GM23248 (cell line): ENCODE data around the gene COL12A1. TPM values are rescaled to one million over a fixed set of nuclear protein-coding genes. Genes with fewer than 3 reads are reported as not detected.

Experiments
- DNase-seq: peaks from one replicate; pipeline ENCODE4 v3.0.0-alpha.2; 2015
- H2AFZ ChIP-seq: fragments of 200-600 bp; sonication (generic); 2 replicates; pipeline ENCODE4 v1.6.1; 2016; ENCODE audit warnings: antibody characterized with exemption
- H3F3A ChIP-seq: fragments of 200-600 bp; sonication (generic); 2 replicates; pipeline ENCODE4 v1.6.1; 2016; ENCODE audit warnings: mild to moderate bottlenecking, antibody characterized with exemption, mixed run types; ENCODE audit not compliant: insufficient read depth
- H3K27ac ChIP-seq: fragments of 200-600 bp; sonication (generic); 2 replicates; pipeline ENCODE4 v1.5.1; 2016; ENCODE audit warnings: mild to moderate bottlenecking
- H3K27me3 ChIP-seq: fragments of 200-600 bp; sonication (generic); replicated peaks from 2 replicates; pipeline ENCODE4 v1.6.1; 2016; ENCODE audit warnings: mild to moderate bottlenecking; ENCODE audit not compliant: insufficient read depth
- H3K36me3 ChIP-seq: fragments of 200-600 bp; sonication (generic); 2 replicates; pipeline ENCODE4 v1.6.1; 2016; ENCODE audit warnings: low read depth, mild to moderate bottlenecking
- H3K4me1 ChIP-seq: fragments of 200-600 bp; sonication (generic); 2 replicates; pipeline ENCODE4 v1.6.1; 2016; ENCODE audit warnings: mild to moderate bottlenecking; ENCODE audit not compliant: insufficient read depth
- H3K4me2 ChIP-seq: fragments of 200-600 bp; sonication (generic); one replicate; pipeline ENCODE4 v1.6.1; 2016; ENCODE audit warnings: mild to moderate bottlenecking; ENCODE audit not compliant: unreplicated experiment
- H3K4me3 ChIP-seq: fragments of 200-600 bp; sonication (generic); 2 replicates; pipeline ENCODE4 v1.5.1; 2016; ENCODE audit warnings: mild to moderate bottlenecking
- H3K79me2 ChIP-seq: fragments of 200-600 bp; sonication (generic); 2 replicates; pipeline ENCODE4 v1.6.1; 2016; ENCODE audit warnings: mild to moderate bottlenecking; ENCODE audit not compliant: insufficient read depth
- H3K9ac ChIP-seq: fragments of 200-600 bp; sonication (generic); 2 replicates; pipeline ENCODE4 v1.6.1; 2016; ENCODE audit warnings: mild to moderate bottlenecking
- H3K9me2 ChIP-seq: fragments of 200-600 bp; sonication (generic); 2 replicates; pipeline ENCODE4 v1.6.1; 2016; ENCODE audit warnings: mixed run types, mild to moderate bottlenecking, moderate library complexity; ENCODE audit not compliant: insufficient read depth
- H3K9me3 ChIP-seq: fragments of 200-600 bp; sonication (generic); one replicate; pipeline ENCODE4 v1.6.1; 2017; ENCODE audit warnings: low read depth
- H4K20me1 ChIP-seq: fragments of 200-600 bp; sonication (generic); 2 replicates; pipeline ENCODE4 v1.6.0; 2016; ENCODE audit not compliant: insufficient read depth
- EZH2 ChIP-seq: fragments of 200-600 bp; sonication (generic); IDR thresholded peaks from 2 replicates; pipeline ENCODE4 v1.6.1; 2018; ENCODE audit warnings: antibody characterized with exemption, mild to moderate bottlenecking; ENCODE audit not compliant: insufficient read depth, poor library complexity, severe bottlenecking
- EZH2phosphoT487 ChIP-seq: fragments of 200-600 bp; sonication (generic); IDR thresholded peaks from 2 replicates; pipeline ENCODE4 v1.6.1; 2018; ENCODE audit warnings: antibody characterized with exemption, moderate library complexity, mild to moderate bottlenecking, low read depth; ENCODE audit not compliant: insufficient read depth
- WGBS, 2 experiments: methylation state at CpG; one replicate each; pipeline ENCODE4 v1.1.6; 2015 to 2017; ENCODE audit warnings: low lambda C conversion rate in 2 of 2, low coverage in 1 of 2; ENCODE audit errors: missing lambda C conversion rate in 2 of 2; 5-methylcytosine and 5-hydroxymethylcytosine counted together
- in situ Hi-C: fragments of 300-500 bp; cut with MboI; formaldehyde crosslinking; loops from 2 replicates; pipeline ENCODE4 v1.15.0; 2020
- polyA plus RNA-seq: library from polyadenylated mRNA; unstranded; fragments of >200 nt; fragmentation: Nextera tagmentation; extraction: Ambion mirVana; gene quantifications from 2 replicates; pipeline ENCODE4 v1.2.1, GENCODE V29; 2016
- total RNA-seq: library from RNA; depleted of rRNA; stranded (reverse); fragments of >200 nt; shearing (Covaris generic); gene quantifications from 2 replicates; pipeline ENCODE4 v1.2.3, GENCODE V29; 2014

The COL12A1 gene
- total and polyA plus RNA-seq, 2 experiments from 2014 or later: 253 to 1,033 TPM

DNA sequence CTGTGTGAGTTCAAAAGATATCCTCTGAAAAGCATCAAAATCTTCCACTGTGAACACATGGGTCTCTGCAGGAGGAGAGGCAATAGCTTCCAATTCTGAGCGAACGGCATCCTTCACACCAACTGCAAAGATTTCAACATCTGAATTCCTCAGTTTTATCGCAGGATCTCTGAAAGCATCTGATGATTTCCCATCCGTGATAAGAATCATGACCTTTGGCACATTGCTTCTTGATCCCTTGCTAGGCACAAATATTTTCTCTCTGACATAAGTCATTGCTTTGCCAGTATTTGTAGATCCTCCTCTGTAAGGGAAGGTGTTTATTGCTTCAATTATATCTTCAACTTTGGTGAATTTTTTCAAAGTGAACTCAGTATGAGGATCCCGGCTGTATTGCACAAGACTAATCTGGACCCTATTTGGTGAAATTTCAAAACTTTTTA lies 22.7 kb downstream of the COL12A1 start:
- peak overlapping the region; percentile 58 for H3K4me2 ChIP-seq
- peaks cover 86% of the 10 kb centered on the region for H3K36me3 ChIP-seq
- peak overlapping the region; percentile 40 for H3K27ac ChIP-seq
- peaks cover 48% of the 10 kb centered on the region for H3K4me1 ChIP-seq
- no peak overlapping the region for H3K9ac ChIP-seq
- H3F3A ChIP-seq: peaks cover 90% of the 10 kb centered on the region
- TF ChIP-seq EZH2 (no peak), EZH2phosphoT487 (no peak)
- peaks cover 73% of the 10 kb centered on the region for H3K79me2 ChIP-seq
- H2AFZ ChIP-seq: no peak overlapping the region
- in situ Hi-C loops: no loop called here
- H3K27me3 ChIP-seq: no peaks in the 10 kb centered on the region
- H3K4me3 ChIP-seq: peak overlapping the region; percentile 27; the same call in 1 of the 2 replicates
- no peaks in the 10 kb centered on the region for H4K20me1 ChIP-seq
- no peaks in the 10 kb centered on the region for H3K9me3 ChIP-seq
- no peaks in the 10 kb centered on the region; the same call in 1 of the 2 replicates for H3K9me2 ChIP-seq
- 1 to 3% methylated on average over 5 of the region's 5 CpGs for WGBS, 2 experiments
- peak; percentile 79 for DNase-seq

DNA sequence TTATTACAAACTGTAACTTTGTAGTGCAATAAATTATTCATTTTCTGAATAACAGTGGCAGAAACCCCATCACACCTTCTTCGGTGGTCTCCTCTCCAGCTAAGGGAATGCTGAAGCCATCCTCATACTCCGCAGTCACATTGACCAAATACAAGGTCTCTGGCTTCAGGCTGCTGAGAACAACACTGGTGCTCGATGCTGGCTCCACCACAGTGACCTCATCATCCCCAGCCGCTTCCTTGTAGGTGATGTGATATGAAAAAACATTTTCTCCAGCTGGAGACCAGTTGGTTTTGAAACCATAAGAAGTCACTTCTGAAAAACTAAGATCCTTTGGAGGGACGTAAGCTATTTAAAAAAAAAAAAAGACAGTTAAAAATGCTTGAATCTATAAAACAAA lies 25.0 kb downstream of the COL12A1 start:
- Histone ChIP-seq H3K36me3 (peaks cover 84% of the 10 kb centered on the region), H3K79me2 (peaks cover 60% of the 10 kb centered on the region), H3K9me3 (no peaks in the 10 kb centered on the region), H3K27me3 (no peaks in the 10 kb centered on the region), H3K4me3 (no peak overlapping the region), H3K9ac (no peak overlapping the region), H3K4me2 (no peak overlapping the region), H3K9me2 (no peaks in the 10 kb centered on the region; the same call in 1 of the 2 replicates), H3K27ac (no peak overlapping the region), H2AFZ (no peak overlapping the region), H3K4me1 (peaks cover 48% of the 10 kb centered on the region), H4K20me1 (no peaks in the 10 kb centered on the region), H3F3A (peaks cover 82% of the 10 kb centered on the region)
- TF ChIP-seq EZH2: no peak
- no peak for TF ChIP-seq EZH2phosphoT487
- in situ Hi-C loops: no loop called here
- 86 to 91% methylated on average over 5 of the region's 5 CpGs for WGBS, 2 experiments
- no peak for DNase-seq

DNA sequence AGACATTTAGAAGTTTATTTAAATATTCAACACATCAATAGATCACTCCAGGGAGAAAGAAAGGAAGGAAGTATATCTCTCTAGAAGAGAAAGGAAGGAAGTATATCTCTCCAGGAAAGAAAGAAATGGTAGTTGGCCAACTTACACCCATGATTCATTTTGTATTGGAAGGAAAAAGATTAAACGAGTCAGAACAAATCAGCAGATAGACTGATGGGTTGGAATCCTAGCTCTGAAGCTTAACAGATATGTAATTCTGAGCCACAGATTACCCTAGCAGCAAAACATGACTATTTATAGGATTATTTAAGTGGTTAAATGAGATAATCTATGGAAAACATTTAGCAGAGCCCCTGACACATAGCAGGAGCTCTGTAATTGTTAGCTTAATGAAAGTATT lies 27.1 kb downstream of the COL12A1 start:
- H3K9me2 ChIP-seq: no peaks in the 10 kb centered on the region; the same call in 1 of the 2 replicates
- no peaks in the 10 kb centered on the region for H3K9me3 ChIP-seq
- 23 to 67% methylated on average over 1 of the region's 1 CpG for WGBS, 2 experiments
- peaks cover 41% of the 10 kb centered on the region for H3K4me1 ChIP-seq
- no peak for TF ChIP-seq EZH2phosphoT487
- H3K36me3 ChIP-seq: peaks cover 84% of the 10 kb centered on the region
- peaks cover 51% of the 10 kb centered on the region for H3K79me2 ChIP-seq
- no peak overlapping the region for H3K27ac ChIP-seq
- no peak overlapping the region for H3K4me3 ChIP-seq
- in situ Hi-C loops: no loop called here
- H3F3A ChIP-seq: peaks cover 77% of the 10 kb centered on the region
- no peak overlapping the region for H3K4me2 ChIP-seq
- no peaks in the 10 kb centered on the region for H3K27me3 ChIP-seq
- H3K9ac ChIP-seq: no peak overlapping the region
- H4K20me1 ChIP-seq: no peaks in the 10 kb centered on the region
- H2AFZ ChIP-seq: no peak overlapping the region
- peak; percentile 31 for DNase-seq

DNA sequence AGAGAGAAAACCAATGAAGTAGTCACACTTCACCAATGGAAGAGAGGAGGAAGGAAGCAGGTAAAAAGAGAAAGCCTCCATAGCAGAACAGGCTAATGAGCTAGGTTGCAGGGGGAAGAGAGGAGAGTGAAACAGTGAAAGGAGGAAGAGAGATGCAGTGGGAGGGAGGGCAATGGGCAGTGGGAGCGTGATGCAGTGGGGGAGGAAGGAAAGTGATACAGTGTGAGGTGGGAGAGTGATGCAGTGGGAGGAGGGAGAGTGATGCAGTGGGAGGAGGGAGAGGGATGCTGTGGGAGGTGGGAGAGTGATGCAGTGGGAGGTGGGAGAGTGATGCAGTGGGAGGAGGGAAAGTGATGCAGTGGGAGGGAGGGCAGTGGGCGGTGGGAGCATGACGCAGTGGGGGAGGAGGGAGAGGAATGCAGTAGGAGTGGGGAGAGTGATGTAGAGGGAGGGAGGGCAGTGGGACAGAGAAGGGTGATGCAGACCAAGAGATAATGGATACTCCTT lies 29.7 kb downstream of the COL12A1 start:
- 92 to 100% methylated on average over 1 to 3 of the region's 3 CpGs for WGBS, 2 experiments
- Histone ChIP-seq H3K4me2 (no peak overlapping the region), H3K9me2 (no peaks in the 10 kb centered on the region; the same call in 1 of the 2 replicates), H3K36me3 (peaks cover 94% of the 10 kb centered on the region), H4K20me1 (no peaks in the 10 kb centered on the region; the same call in 1 of the 2 replicates), H3K79me2 (peaks cover 57% of the 10 kb centered on the region), H3K27ac (no peak overlapping the region), H3K9me3 (no peaks in the 10 kb centered on the region), H3F3A (peaks cover 72% of the 10 kb centered on the region), H3K27me3 (no peaks in the 10 kb centered on the region), H2AFZ (no peak overlapping the region), H3K4me1 (peaks cover 31% of the 10 kb centered on the region), H3K9ac (no peak overlapping the region), H3K4me3 (no peak overlapping the region)
- no peak for DNase-seq
- in situ Hi-C loops: no loop called here
- no peak for TF ChIP-seq EZH2
